ENCODE results near the gene VEGFA.
"Not testable (repeated sequence)": the region's sequence is repeated elsewhere in the genome, so short reads cannot be mapped to it uniquely, and the experiment has no call there.

Gene VEGFA

GRCh38 chr6:43806043-43806757 lies 36.2 kb downstream of the VEGFA start:
- DNase-seq, result no peak

GRCh38 chr6:43806758-43807227 lies 36.8 kb downstream of the VEGFA start:
- DNase-seq, result no peak

- no peak for DNase-seq
Observed at GRCh38 chr6:43807228-43808061, 37.4 kb downstream of the VEGFA start.

GRCh38 chr6:43808412-43808811 lies 38.4 kb downstream of the VEGFA start:
- DNase-seq, result no peak

- no peak for DNase-seq
Observed at GRCh38 chr6:43809417-43810305, 39.6 kb downstream of the VEGFA start.

GRCh38 chr6:43810965-43811732 lies 41.1 kb downstream of the VEGFA start:
- DNase-seq, result no peak

GRCh38 chr6:43811733-43812099 lies 41.7 kb downstream of the VEGFA start:
- no peak for DNase-seq

- DNase-seq, result no peak
Observed at GRCh38 chr6:43812850-43813578, 43.0 kb downstream of the VEGFA start.

- no peak for DNase-seq
Observed at GRCh38 chr6:43814111-43814510, 44.1 kb downstream of the VEGFA start.

- no peak for DNase-seq
Observed at GRCh38 chr6:43814865-43815264, 44.9 kb downstream of the VEGFA start.

GRCh38 chr6:43817192-43817591 lies 47.2 kb downstream of the VEGFA start:
- DNase-seq, result no peak

- not testable (repeated sequence) for DNase-seq
Observed at GRCh38 chr6:43818973-43819372, 49.0 kb downstream of the VEGFA start.

- DNase-seq, result no peak
Observed at GRCh38 chr6:43819958-43820357, 49.9 kb downstream of the VEGFA start.

GRCh38 chr6:43820486-43820885 lies 50.5 kb downstream of the VEGFA start:
- DNase-seq, result no peak

- DNase-seq, result no peak
Observed at GRCh38 chr6:43821101-43821886, 51.3 kb downstream of the VEGFA start.

- DNase-seq, result no peak
Observed at GRCh38 chr6:43823390-43823789, 53.4 kb downstream of the VEGFA start.

GRCh38 chr6:43823879-43824702 lies 54.1 kb downstream of the VEGFA start:
- no peak for DNase-seq

GRCh38 chr6:43824703-43825064 lies 54.7 kb downstream of the VEGFA start:
- no peak for DNase-seq

- DNase-seq, result no peak
Observed at GRCh38 chr6:43825187-43826115, 55.4 kb downstream of the VEGFA start.

Data from NCI-H1694 (cell line).